Peyer's patch (tissue), 4 donors: ENCODE measurements around the gene THAP3. TPM values are rescaled to one million over a fixed set of nuclear protein-coding genes. Genes with fewer than 3 reads are reported as not detected.

Source experiments
- DNase-seq, 3 donors: peaks; one replicate each; pipeline ENCODE4 v3.0.0-alpha.2; 2017 to 2019
- H3K27ac ChIP-seq, 4 donors: fragments of 200-600 bp; sonication (generic); one replicate each; pipeline ENCODE4 v1.5.1; 2016 to 2019
- H3K27me3 ChIP-seq, 2 donors: fragments of 200-600 bp; sonication (generic); one replicate each; pipeline ENCODE4 v1.5.1; 2019
- H3K36me3 ChIP-seq, 3 donors: fragments of 200-600 bp; sonication (generic); one replicate each; pipeline ENCODE4 v1.5.1; 2016 to 2019
- H3K4me1 ChIP-seq, 4 donors: fragments of 200-600 bp; sonication (generic); one replicate each; pipeline ENCODE4 v1.5.1; 2016 to 2019
- H3K4me3 ChIP-seq, 4 donors: fragments of 200-600 bp; sonication (generic); 1 replicate in 3 of 4; 2 replicates in 1 of 4; pipeline ENCODE4 v1.5.1; 2016 to 2019; ENCODE audit warnings: mild to moderate bottlenecking in 1 of 4
- H3K9me3 ChIP-seq, 4 donors: fragments of 200-600 bp; sonication (generic); one replicate each; pipeline ENCODE4 v1.5.1; 2016 to 2019; ENCODE audit warnings: mild to moderate bottlenecking in 1 of 4
- CTCF ChIP-seq, 6 experiments: fragments of 450-650 bp in 4 of 6; fragments of 200-600 bp in 2 of 6; sonication (generic) in 1 of 6; IDR thresholded peaks; one replicate each; pipeline ENCODE4 v1.5.1; 2017 to 2019; ENCODE audit warnings: antibody characterized with exemption in 6 of 6, mild to moderate bottlenecking in 3 of 6, moderate library complexity in 1 of 6
- POLR2A ChIP-seq, 2 donors: fragments of 450-650 bp; IDR thresholded peaks; one replicate each; pipeline ENCODE4 v1.5.1; 2017; ENCODE audit warnings: antibody characterized with exemption in 2 of 2, mild to moderate bottlenecking in 2 of 2, moderate library complexity in 2 of 2
- total RNA-seq, 4 donors: library from RNA; depleted of rRNA; stranded (reverse); fragments of >200 nt; gene quantifications; one replicate each; pipeline ENCODE4 v1.1.0, GENCODE V29; 2016

Gene THAP3
- total RNA-seq, 4 donors from 2014 or later: 9.9 to 22.8 (median 18.8) TPM

- Histone ChIP-seq H3K27ac (no peak overlapping the region), H3K4me1 (no peaks in the 10 kb centered on the region)
These were observed 36.4 kb upstream of the THAP3 start for GRCh38 chr1:6588128-6588892.

GRCh38 chr1:6588893-6589520 lies 35.7 kb upstream of the THAP3 start:
- Histone ChIP-seq H3K27ac (no peak overlapping the region), H3K27me3 (no peaks in the 10 kb centered on the region), H3K36me3 (peaks cover 0 to 58% (median 0%) of the 10 kb centered on the region in 3 donors), H3K4me1 (no peaks in the 10 kb centered on the region), H3K9me3 (no peaks in the 10 kb centered on the region), H3K4me3 (no peak overlapping the region)
- TF ChIP-seq POLR2A (IDR thresholded peaks at IDR 0.05): no peak
- TF ChIP-seq CTCF (IDR thresholded peaks at IDR 0.05): no peak
- no peak for DNase-seq

More at GRCh38 chr1:6588128-6588892, 36.4 kb upstream of the THAP3 start:
- Histone ChIP-seq H3K9me3 (no peaks in the 10 kb centered on the region), H3K4me3 (no peak overlapping the region), H3K27me3 (no peaks in the 10 kb centered on the region), H3K36me3 (peaks cover 0 to 51% (median 0%) of the 10 kb centered on the region in 3 donors)
- DNase-seq: no peak
- TF ChIP-seq CTCF (IDR thresholded peaks at IDR 0.05): no peak
- no peak for TF ChIP-seq POLR2A (IDR thresholded peaks at IDR 0.05)

DNA sequence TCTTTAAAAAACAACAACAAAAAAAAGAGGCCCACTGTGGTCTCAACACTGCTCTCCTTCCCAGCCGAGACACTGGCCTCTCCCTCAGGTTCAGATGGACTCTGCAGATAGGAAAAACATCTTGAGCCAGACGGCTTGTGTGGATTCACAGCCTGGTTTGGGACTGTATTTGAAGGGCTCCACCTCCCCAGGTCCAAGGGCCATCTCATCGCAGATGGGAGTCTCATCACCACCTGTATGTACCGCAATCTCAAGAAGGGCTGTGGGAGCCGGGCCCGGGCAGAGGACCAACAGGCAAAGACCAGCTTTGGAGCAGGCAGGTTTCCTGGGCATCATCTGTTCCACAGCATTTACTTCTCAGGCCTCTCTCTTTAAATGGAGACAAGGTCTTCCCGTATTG lies 34.6 kb upstream of the THAP3 start:
- TF ChIP-seq POLR2A (IDR thresholded peaks at IDR 0.05) (no peak), CTCF (IDR thresholded peaks at IDR 0.05) (no peak)
- Histone ChIP-seq H3K4me3 (no peak overlapping the region), H3K4me1 (peaks cover 0 to under 1% (median 0%) of the 10 kb centered on the region in 4 donors), H3K9me3 (no peaks in the 10 kb centered on the region), H3K36me3 (peaks cover 0 to 69% (median 0%) of the 10 kb centered on the region in 3 donors), H3K27me3 (no peaks in the 10 kb centered on the region), H3K27ac (no peak overlapping the region)
- no peak for DNase-seq

DNA sequence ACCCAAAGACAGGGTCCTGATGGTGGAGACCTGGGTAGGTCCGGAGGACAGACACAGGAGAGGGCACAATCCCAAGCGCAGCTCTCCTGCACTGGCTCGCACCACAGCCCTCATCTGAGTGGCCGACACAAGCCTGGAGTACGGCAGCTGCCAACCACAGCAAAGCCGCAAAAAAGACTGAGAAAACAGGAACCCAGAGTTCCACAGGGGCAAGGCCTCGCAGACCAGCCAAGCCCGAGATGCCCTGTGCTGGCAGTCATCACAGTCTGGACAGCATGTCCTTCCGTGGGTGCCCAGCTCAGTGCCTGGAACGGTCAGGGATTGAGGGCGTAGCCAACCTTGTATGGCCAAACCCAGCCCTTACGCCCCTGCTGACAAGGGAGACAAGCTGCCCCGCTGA lies 33.4 kb upstream of the THAP3 start:
- no peaks in the 10 kb centered on the region for H3K27me3 ChIP-seq
- TF ChIP-seq CTCF (IDR thresholded peaks at IDR 0.05) (no peak), POLR2A (IDR thresholded peaks at IDR 0.05) (no peak)
- H3K4me3 ChIP-seq: no peak overlapping the region
- no peak overlapping the region for H3K27ac ChIP-seq
- H3K4me1 ChIP-seq: peaks cover 0 to 12% (median 0%) of the 10 kb centered on the region in 4 donors
- no peak for DNase-seq
- no peaks in the 10 kb centered on the region for H3K9me3 ChIP-seq
- peaks cover 0 to 80% (median 0%) of the 10 kb centered on the region in 3 donors for H3K36me3 ChIP-seq

DNA sequence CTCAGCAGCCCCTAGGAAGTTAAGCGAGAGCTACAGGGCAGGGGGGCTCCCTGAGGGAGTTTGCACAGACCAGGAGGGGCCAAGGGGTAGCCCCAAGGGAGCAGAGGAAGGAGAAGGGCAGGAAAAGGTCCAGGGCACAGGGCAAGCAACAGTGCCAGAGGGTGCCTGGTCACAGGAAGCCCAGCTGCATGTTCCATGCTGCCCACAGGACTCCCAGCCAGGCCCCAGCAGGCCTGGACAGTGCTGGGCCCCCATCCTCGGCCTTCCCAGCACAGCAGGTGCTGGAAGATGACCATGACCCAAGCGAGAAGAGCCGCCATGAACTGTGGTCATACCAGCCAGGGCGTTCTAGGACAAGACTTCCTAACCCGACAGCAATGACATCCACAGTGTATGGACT lies 33.0 kb upstream of the THAP3 start:
- no peak for DNase-seq
- TF ChIP-seq POLR2A (IDR thresholded peaks at IDR 0.05): no peak
- no peak for TF ChIP-seq CTCF (IDR thresholded peaks at IDR 0.05)
- Histone ChIP-seq H3K4me1 (peaks cover 0 to 16% (median 0%) of the 10 kb centered on the region in 4 donors), H3K9me3 (no peaks in the 10 kb centered on the region), H3K27ac (peak overlapping the region in 1 of 4 donors; percentile 17), H3K27me3 (no peaks in the 10 kb centered on the region), H3K4me3 (no peak overlapping the region), H3K36me3 (peaks cover 0 to 83% (median 0%) of the 10 kb centered on the region in 3 donors)
